NCI-H345 (cell line): Measurements from ENCODE around the gene MEGF10.
A peak's percentile ranks its signal among the peaks of the same experiment; 100 is the strongest.
"Not testable (repeated sequence)": the region's sequence is repeated elsewhere in the genome, so short reads cannot be mapped to it uniquely, and the experiment has no call there.

Experiments
- DNase-seq: peaks from one replicate; lab custom pipeline; 2025; lab: John Stamatoyannopoulos, UW

The MEGF10 gene

GRCh38 chr5:127298036-127298429 lies 7.4 kb downstream of the MEGF10 start:
- no peak for DNase-seq

GRCh38 chr5:127298656-127299055 lies 8.1 kb downstream of the MEGF10 start:
- no peak for DNase-seq

- DNase-seq = no peak
These were observed 9.1 kb downstream of the MEGF10 start for GRCh38 chr5:127299678-127300077.

- DNase-seq = no peak
These were observed 11.9 kb downstream of the MEGF10 start for GRCh38 chr5:127302509-127302908.

- DNase-seq = no peak
These were observed 12.8 kb downstream of the MEGF10 start for GRCh38 chr5:127303404-127303803.

- peak; percentile 13 for DNase-seq
These were observed 14.9 kb downstream of the MEGF10 start for GRCh38 chr5:127305493-127305892.

- DNase-seq = no peak
These were observed 15.4 kb downstream of the MEGF10 start for GRCh38 chr5:127306036-127306435.

- no peak for DNase-seq
These were observed 16.1 kb downstream of the MEGF10 start for GRCh38 chr5:127306647-127307046.

- DNase-seq = peak; percentile 14
These were observed 17.3 kb downstream of the MEGF10 start for GRCh38 chr5:127307868-127308267.

- DNase-seq = not testable (repeated sequence)
These were observed 17.7 kb downstream of the MEGF10 start for GRCh38 chr5:127308325-127308724.

GRCh38 chr5:127308945-127309344 lies 18.3 kb downstream of the MEGF10 start:
- no peak for DNase-seq

GRCh38 chr5:127311349-127311748 lies 20.8 kb downstream of the MEGF10 start:
- DNase-seq = peak; percentile 64

- peak; percentile 5 for DNase-seq
These were observed 21.4 kb downstream of the MEGF10 start for GRCh38 chr5:127311781-127312525.

GRCh38 chr5:127313379-127313778 lies 22.8 kb downstream of the MEGF10 start:
- DNase-seq = no peak

GRCh38 chr5:127313847-127314473 lies 23.4 kb downstream of the MEGF10 start:
- peak; percentile 53 for DNase-seq

- DNase-seq = no peak
These were observed 25.4 kb downstream of the MEGF10 start for GRCh38 chr5:127316011-127316410.

GRCh38 chr5:127317385-127317784 lies 26.8 kb downstream of the MEGF10 start:
- DNase-seq = not testable (repeated sequence)

GRCh38 chr5:127320032-127320965 lies 29.7 kb downstream of the MEGF10 start:
- no peak for DNase-seq

GRCh38 chr5:127321465-127321864 lies 30.9 kb downstream of the MEGF10 start:
- no peak for DNase-seq

- no peak for DNase-seq
These were observed 31.8 kb downstream of the MEGF10 start for GRCh38 chr5:127322403-127322802.

GRCh38 chr5:127324756-127325155 lies 34.2 kb downstream of the MEGF10 start:
- no peak for DNase-seq

- no peak for DNase-seq
These were observed 35.8 kb downstream of the MEGF10 start for GRCh38 chr5:127326431-127326830.
